ENCODE measurements around the gene PHC3. TPM values are rescaled to one million over a fixed set of nuclear protein-coding genes. Genes with fewer than 3 reads are reported as not detected.
A peak's percentile ranks its signal among the peaks of the same experiment; 100 is the strongest.

Gene PHC3
- total RNA-seq, 1 donor from 2014 or later = 84.4 TPM

GRCh38 chr3:170038434-170039110, 143.0 kb downstream of the PHC3 start:
- Histone ChIP-seq H3K9me3 (no peaks in the 10 kb centered on the region), H3K27me3 (no peaks in the 10 kb centered on the region), H3K36me3 (no peaks in the 10 kb centered on the region), H3K4me1 (peaks cover 5% of the 10 kb centered on the region), H3K27ac (peak overlapping the region; percentile 66), H3K4me3 (peak overlapping the region; percentile 74)
- ATAC-seq (peak; percentile 66), DNase-seq (peak; percentile 83)
- intact Hi-C loops (cut with DNase I) = no loop called here
- peak; percentile 27 for TF ChIP-seq CTCF (IDR thresholded peaks at IDR 0.05)

Other genes with a start within 250 kb of the PHC3 start
- 157 TPM for gene SEC62, start 214.9 kb downstream of the PHC3 start, total RNA-seq
- gene GPR160, start 143.7 kb downstream of the PHC3 start, total RNA-seq = 22.3 TPM
- 43.2 TPM for gene PRKCI, start 40.7 kb upstream of the PHC3 start, total RNA-seq
- gene SKIL, start 176.0 kb upstream of the PHC3 start, total RNA-seq = 89.4 TPM
- gene CLDN11, start 237.1 kb upstream of the PHC3 start, total RNA-seq = 11.7 TPM

Measured in upper lobe of right lung (tissue), 1 donor.